NB4 (cell line): Measurements from ENCODE around the gene DEPDC1B.
"Not testable (repeated sequence)": the region's sequence is repeated elsewhere in the genome, so short reads cannot be mapped to it uniquely, and the experiment has no call there.

ENCODE experiments used
- DNase-seq: peaks from one replicate; pipeline ENCODE4 v3.0.0; 2010; ENCODE audit warnings: low read depth
- H3K4me3 ChIP-seq: one replicate; pipeline ENCODE4 v1.5.1; 2011; ENCODE audit warnings: mild to moderate bottlenecking, low read depth, low read length, moderate library complexity
- MYC ChIP-seq: IDR thresholded peaks from 2 replicates; pipeline ENCODE4 v1.6.1; 2011; ENCODE audit warnings: low read depth, low read length
- POLR2A ChIP-seq: IDR thresholded peaks from 2 replicates; pipeline ENCODE4 v1.6.1; 2011; ENCODE audit warnings: mild to moderate bottlenecking; ENCODE audit not compliant: insufficient read length; ENCODE audit errors: extremely low read depth
- TF ChIP-seq, protein P1 (sequence below): IDR thresholded peaks from one replicate; pipeline ENCODE4 v1.5.1; 2012; ENCODE audit warnings: low read depth, low read length
- TF ChIP-seq, protein P2 (sequence below): IDR thresholded peaks from 2 replicates; pipeline ENCODE4 v1.6.1; 2011; ENCODE audit warnings: low read depth, low read length

DEPDC1B gene

DNA sequence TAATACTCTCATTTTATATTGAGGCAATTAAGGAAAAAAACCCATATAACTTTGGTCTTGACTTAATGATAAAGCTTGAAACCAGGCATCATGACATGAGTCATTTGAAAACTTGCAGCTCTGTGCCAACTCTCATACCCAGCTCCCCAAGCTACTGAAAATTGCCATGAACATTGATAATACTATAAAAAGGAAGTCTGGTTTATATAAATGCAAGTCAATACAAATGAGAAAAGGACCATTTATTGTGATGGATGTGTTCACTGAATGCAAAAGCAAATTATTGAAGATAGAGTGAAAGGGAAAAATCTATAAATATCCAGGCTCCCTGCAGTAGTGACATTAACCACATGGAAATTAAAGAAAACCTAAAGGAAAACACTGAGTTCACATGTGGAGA, 116.3 kb downstream of the DEPDC1B start:
- TF ChIP-seq MYC (no peak), POLR2A (no peak)
- TF ChIP-seq, protein P1, sequence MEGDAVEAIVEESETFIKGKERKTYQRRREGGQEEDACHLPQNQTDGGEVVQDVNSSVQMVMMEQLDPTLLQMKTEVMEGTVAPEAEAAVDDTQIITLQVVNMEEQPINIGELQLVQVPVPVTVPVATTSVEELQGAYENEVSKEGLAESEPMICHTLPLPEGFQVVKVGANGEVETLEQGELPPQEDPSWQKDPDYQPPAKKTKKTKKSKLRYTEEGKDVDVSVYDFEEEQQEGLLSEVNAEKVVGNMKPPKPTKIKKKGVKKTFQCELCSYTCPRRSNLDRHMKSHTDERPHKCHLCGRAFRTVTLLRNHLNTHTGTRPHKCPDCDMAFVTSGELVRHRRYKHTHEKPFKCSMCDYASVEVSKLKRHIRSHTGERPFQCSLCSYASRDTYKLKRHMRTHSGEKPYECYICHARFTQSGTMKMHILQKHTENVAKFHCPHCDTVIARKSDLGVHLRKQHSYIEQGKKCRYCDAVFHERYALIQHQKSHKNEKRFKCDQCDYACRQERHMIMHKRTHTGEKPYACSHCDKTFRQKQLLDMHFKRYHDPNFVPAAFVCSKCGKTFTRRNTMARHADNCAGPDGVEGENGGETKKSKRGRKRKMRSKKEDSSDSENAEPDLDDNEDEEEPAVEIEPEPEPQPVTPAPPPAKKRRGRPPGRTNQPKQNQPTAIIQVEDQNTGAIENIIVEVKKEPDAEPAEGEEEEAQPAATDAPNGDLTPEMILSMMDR = no peak
- TF ChIP-seq, protein P2, sequence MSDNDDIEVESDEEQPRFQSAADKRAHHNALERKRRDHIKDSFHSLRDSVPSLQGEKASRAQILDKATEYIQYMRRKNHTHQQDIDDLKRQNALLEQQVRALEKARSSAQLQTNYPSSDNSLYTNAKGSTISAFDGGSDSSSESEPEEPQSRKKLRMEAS = no peak
- no peak overlapping the region for H3K4me3 ChIP-seq
- DNase-seq = no peak

- TF ChIP-seq POLR2A (no peak), MYC (no peak)
- TF ChIP-seq, protein P2 = no peak
- TF ChIP-seq, protein P1 = no peak
- no peak overlapping the region for H3K4me3 ChIP-seq
- DNase-seq = peak; percentile 50
Observed at GRCh38 chr5:60578315-60578714, 121.7 kb downstream of the DEPDC1B start.

DNA sequence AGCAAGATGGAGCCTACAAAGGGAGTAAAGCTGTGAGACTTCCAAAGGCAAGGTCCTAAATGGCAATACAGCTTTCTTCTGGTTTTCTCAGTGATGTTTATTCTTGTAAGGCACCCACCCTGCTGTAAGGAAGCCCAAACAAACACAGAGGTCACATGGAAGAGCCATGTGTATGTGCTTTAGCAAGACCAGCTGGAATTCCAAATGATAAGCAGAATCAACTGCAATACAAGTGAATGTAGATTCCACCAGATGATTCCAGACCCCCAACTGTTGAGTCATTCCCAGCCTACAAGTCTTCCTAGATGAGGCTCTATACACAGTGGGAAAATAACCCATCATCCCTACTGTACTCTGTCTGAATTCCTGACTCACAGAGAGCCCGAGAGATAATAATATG, 122.8 kb downstream of the DEPDC1B start:
- no peak overlapping the region for H3K4me3 ChIP-seq
- no peak for TF ChIP-seq MYC
- no peak for TF ChIP-seq POLR2A
- no peak for DNase-seq

DNA sequence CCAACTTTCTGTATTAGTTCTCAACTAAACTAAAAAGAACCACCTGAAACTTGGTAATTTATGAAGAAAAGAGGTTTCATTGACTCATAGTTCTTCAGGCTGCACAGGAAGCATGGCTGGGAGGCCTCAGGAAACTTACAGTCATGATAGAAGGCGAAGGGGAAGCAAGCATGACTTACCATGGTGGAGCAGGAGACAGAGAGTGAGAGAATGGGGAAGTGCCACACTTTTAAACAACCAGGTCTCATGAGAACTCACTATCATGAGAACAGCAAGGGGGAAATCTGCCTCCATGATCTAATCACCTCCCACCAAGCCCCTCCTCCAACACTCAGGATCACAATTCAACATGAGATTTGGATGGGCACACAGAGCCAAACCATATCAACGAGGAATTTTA, 123.5 kb downstream of the DEPDC1B start:
- DNase-seq = peak; percentile 18
- TF ChIP-seq, protein P2 = no peak
- TF ChIP-seq POLR2A (no peak), MYC (no peak)
- TF ChIP-seq, protein P1 = no peak
- H3K4me3 ChIP-seq = no peak overlapping the region

DNA sequence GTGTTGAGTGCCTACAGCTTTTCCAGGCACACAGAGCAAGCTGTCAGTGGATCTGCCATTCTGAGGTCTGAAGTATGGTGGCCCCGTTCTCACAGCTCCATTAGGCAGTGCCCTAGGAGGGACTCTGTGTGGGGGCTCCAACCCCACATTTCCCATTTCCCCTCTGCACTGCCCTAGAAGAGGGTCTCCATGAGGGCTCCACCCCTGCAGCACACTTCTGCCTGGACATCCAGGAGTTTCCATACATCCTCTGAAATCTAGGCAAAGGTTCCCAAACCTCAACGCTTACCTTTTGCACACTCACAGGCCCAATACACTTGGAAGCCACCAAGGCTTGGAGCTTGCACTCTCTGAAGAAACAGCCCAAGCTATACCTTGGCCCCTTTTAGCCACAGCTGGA, 131.3 kb downstream of the DEPDC1B start:
- no peak overlapping the region for H3K4me3 ChIP-seq
- TF ChIP-seq, protein P1 = no peak
- TF ChIP-seq MYC = no peak
- TF ChIP-seq, protein P2 = no peak
- no peak for TF ChIP-seq POLR2A
- no peak for DNase-seq

DNA sequence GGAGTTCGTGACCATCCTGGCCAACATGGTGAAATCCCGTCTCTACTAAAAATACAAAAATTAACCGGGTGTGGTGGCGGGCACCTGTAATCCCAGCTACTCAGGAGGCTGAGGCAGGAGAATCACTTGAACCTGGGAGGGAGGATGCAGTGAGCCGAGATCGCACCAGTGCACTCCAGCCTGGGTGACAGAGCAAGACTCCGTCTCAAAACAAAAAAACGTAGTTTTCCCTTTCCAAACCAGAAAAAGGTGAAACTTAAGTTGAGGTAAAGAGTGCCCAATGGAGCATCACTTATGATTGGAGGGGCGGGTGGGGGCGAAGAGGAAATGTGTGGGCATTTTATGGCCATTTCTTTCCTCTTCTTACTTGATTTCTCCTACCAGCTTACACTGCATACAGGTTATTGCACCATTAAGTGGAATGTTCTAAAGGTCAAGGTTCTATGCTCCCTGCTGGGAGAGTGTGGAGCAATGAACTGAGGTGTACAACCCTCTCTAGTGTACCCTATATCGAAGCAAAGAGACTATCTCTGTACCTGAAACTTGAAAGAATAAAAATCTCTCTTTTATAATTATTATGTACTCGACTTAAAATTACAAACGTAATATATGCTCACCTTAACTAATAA, 136.2 kb downstream of the DEPDC1B start:
- DNase-seq = no peak
- TF ChIP-seq, protein P2 = no peak
- TF ChIP-seq POLR2A = no peak
- TF ChIP-seq MYC = no peak
- TF ChIP-seq, protein P1 = no peak
- H3K4me3 ChIP-seq = no peak overlapping the region

- not testable (repeated sequence) for H3K4me3 ChIP-seq, DNase-seq
Observed at GRCh38 chr5:60553291-60553690, 146.7 kb downstream of the DEPDC1B start.
